HepG2 (cell line): Measurements from ENCODE around the gene SPACA6. TPM values are rescaled to one million over a fixed set of nuclear protein-coding genes. Genes with fewer than 3 reads are reported as not detected.

Experiments used
- ATAC-seq: fragments of 200-7000 bp; cut with Tn5 transposase; 3 replicates; pipeline ENCODE4 v1.9.1; 2020; ENCODE audit warnings: mild to moderate bottlenecking, moderate library complexity
- BruUV-seq: library from RNA; stranded (reverse); fragments of 400-500 nt; replicated peaks from 2 replicates; lab custom pipeline; 2021; lab: Mats Ljungman, UMichigan
- CTCF ChIA-PET: fragments of 300-600 bp; formaldehyde crosslinking; extraction: SDS; loops from one replicate; lab custom pipeline; 2021; ENCODE audit warnings: low total read pairs, inconsistent platforms, low intra/inter-chr PET ratio; lab: Yijun Ruan, JAX
- POLR2A ChIA-PET: fragments of 350-600 bp; sonication (Branson Sonifier 250); formaldehyde crosslinking; loops from one replicate; lab custom pipeline; 2020; ENCODE audit warnings: antibody characterized with exemption, inconsistent platforms; lab: Yijun Ruan, JAX
- DNase-seq: peaks from one replicate; pipeline ENCODE4 v3.0.0-alpha.2; 2015; ENCODE audit warnings: low spot score
- FAIRE-seq: peaks from 3 replicates; lab custom pipeline; 2011; peaks lifted over from hg19 to GRCh38; lab: Jason Lieb, UNC
- H2AFZ ChIP-seq: one replicate; pipeline ENCODE4 v1.6.1; 2011; ENCODE audit warnings: low read length, inconsistent platforms
- H3K27ac ChIP-seq: fragments of 300-600 bp; 3 replicates; pipeline ENCODE4 v1.8.0; 2011; ENCODE audit warnings: mixed run types, mild to moderate bottlenecking, mixed read lengths, low read length, inconsistent platforms; ENCODE audit not compliant: insufficient read depth; ENCODE audit errors: extremely low read length
- H3K27me3 ChIP-seq, 2 experiments: fragments of 200-600 bp in 1 of 2; 2 replicates in 1 of 2; 3 replicates in 1 of 2; pipeline versions ENCODE4 v1.6.0 to v1.8.0; 2011; ENCODE audit warnings: low read length in 2 of 2, mild to moderate bottlenecking in 2 of 2, moderate library complexity in 2 of 2, inconsistent platforms in 1 of 2; ENCODE audit not compliant: insufficient read depth in 2 of 2, control insufficient read depth in 1 of 2
- H3K36me3 ChIP-seq, 2 experiments: fragments of 200-600 bp in 1 of 2; replicated peaks in 1 of 2; 2 replicates in 1 of 2; 3 replicates in 1 of 2; pipeline versions ENCODE4 v1.5.1 to v1.8.0; 2011; ENCODE audit warnings: low read length in 2 of 2, inconsistent platforms in 1 of 2; ENCODE audit not compliant: insufficient read depth in 2 of 2, control insufficient read depth in 1 of 2
- H3K4me1 ChIP-seq: 2 replicates; pipeline ENCODE4 v1.5.1; 2012; ENCODE audit warnings: low read length, inconsistent platforms; ENCODE audit not compliant: insufficient read depth
- H3K4me2 ChIP-seq: 2 replicates; pipeline ENCODE4 v1.6.0; 2011; ENCODE audit warnings: low read depth, low read length, inconsistent platforms
- H3K4me3 ChIP-seq, 3 experiments: fragments of 200-600 bp in 1 of 3; sonication (generic), shearing (Covaris generic) in 1 of 3; replicated peaks in 1 of 3; 2 replicates each; pipeline ENCODE4 v1.5.1; 2011 to 2016; ENCODE audit warnings: low read length in 3 of 3, inconsistent platforms in 2 of 3, low read depth in 2 of 3, mild to moderate bottlenecking in 2 of 3, control low read depth in 1 of 3, mixed read lengths in 1 of 3; ENCODE audit not compliant: insufficient read depth in 1 of 3
- H3K79me2 ChIP-seq: one replicate; pipeline ENCODE4 v1.6.1; 2011; ENCODE audit warnings: low read length, inconsistent platforms; ENCODE audit not compliant: insufficient read depth
- H3K9ac ChIP-seq: 2 replicates; pipeline ENCODE4 v1.6.0; 2011; ENCODE audit warnings: mild to moderate bottlenecking, low read depth, low read length, inconsistent platforms; ENCODE audit not compliant: insufficient read depth
- H3K9me3 ChIP-seq: 2 replicates; pipeline ENCODE4 v1.5.1; 2012; ENCODE audit warnings: mild to moderate bottlenecking, low read length
- H4K20me1 ChIP-seq: 2 replicates; pipeline ENCODE4 v1.6.0; 2011; ENCODE audit warnings: inconsistent platforms, mild to moderate bottlenecking, low read length, moderate library complexity; ENCODE audit not compliant: insufficient read depth
- GZF1 ChIP-seq: sonication (generic); formaldehyde crosslinking; IDR thresholded peaks from 2 replicates; pipeline ENCODE4 v1.5.1; 2020; ENCODE audit warnings: mild to moderate bottlenecking, missing genetic modification reagents
- NFYB ChIP-seq: sonication (generic); formaldehyde crosslinking; IDR thresholded peaks from 2 replicates; pipeline ENCODE4 v1.4.0; 2020; ENCODE audit warnings: missing genetic modification reagents
- PRMT3 ChIP-seq: sonication (generic); formaldehyde crosslinking; IDR thresholded peaks from 2 replicates; pipeline ENCODE4 v1.8.1; 2022; ENCODE audit warnings: low read depth, mild to moderate bottlenecking, moderate library complexity, missing genetic modification reagents, borderline replicate concordance
- TGIF2 ChIP-seq: IDR thresholded peaks from 2 replicates; pipeline ENCODE4 v1.6.1; 2016; ENCODE audit warnings: control low read depth, missing compliant biosample characterization
- ZNF432 ChIP-seq: sonication (generic); formaldehyde crosslinking; IDR thresholded peaks from 2 replicates; pipeline ENCODE4 v1.5.0; 2020; ENCODE audit warnings: missing genetic modification reagents, mild to moderate bottlenecking, borderline replicate concordance
- ZNF460 ChIP-seq: sonication (generic); formaldehyde crosslinking; IDR thresholded peaks from 2 replicates; pipeline ENCODE4 v1.5.1; 2020; ENCODE audit warnings: missing genetic modification reagents, mild to moderate bottlenecking, borderline replicate concordance
- ZNF674 ChIP-seq: sonication (generic); formaldehyde crosslinking; IDR thresholded peaks from 2 replicates; pipeline ENCODE4 v1.5.0; 2020; ENCODE audit warnings: low read depth, mild to moderate bottlenecking, missing genetic modification reagents
- ZNF878 ChIP-seq: sonication (generic); formaldehyde crosslinking; IDR thresholded peaks from 2 replicates; pipeline ENCODE4 v1.8.1; 2023; ENCODE audit warnings: mild to moderate bottlenecking, missing genetic modification reagents, moderate library complexity
- ZSCAN20 ChIP-seq: sonication (generic); formaldehyde crosslinking; IDR thresholded peaks from 2 replicates; pipeline ENCODE4 v1.4.0; 2020; ENCODE audit warnings: missing genetic modification reagents, mild to moderate bottlenecking, borderline replicate concordance
- WGBS: methylation state at CpG from one replicate; pipeline ENCODE4 v1.1.6; 2017; ENCODE audit warnings: low lambda C conversion rate; 5-methylcytosine and 5-hydroxymethylcytosine counted together
- in situ Hi-C: cut with HindIII; loops from 2 replicates; pipeline ENCODE4 v1.10.0; 2017; ENCODE audit warnings: low pct_unique_long_range_greater_than_20kb; ENCODE audit not compliant: extremely low pct_ligation_motif_present
- intact Hi-C: fragments of 100-400 bp; cut with micrococcal nuclease; formaldehyde crosslinking; loops from one replicate; pipeline ENCODE4 v1.10.0; 2022; ENCODE audit not compliant: unreplicated experiment
- polyA plus RNA-seq, 8 experiments: library from polyadenylated mRNA; depleted of rRNA in 3 of 8; stranded (reverse) in 7 of 8; unstranded in 1 of 8; fragments of >200 nt; fragmentation: Illumina TruSeq in 4 of 8; extraction: Trizol in 4 of 8; gene quantifications; 2 replicates each; pipeline versions ENCODE4 v1.2.1 to v1.2.3, GENCODE V29; 2011 to 2016; ENCODE audit warnings: low read depth in 4 of 8, missing spikeins in 1 of 8, mixed read lengths in 1 of 8; ENCODE audit not compliant: insufficient read depth in 1 of 8
- total RNA-seq, 5 experiments: library from RNA; depleted of rRNA; stranded (reverse); fragments of >200 nt; fragmentation: Illumina TruSeq; extraction: Trizol; gene quantifications; 2 replicates each; pipeline ENCODE4 v1.2.3, GENCODE V29; 2016; ENCODE audit warnings: low read depth in 1 of 5
- TF ChIP-seq, protein P1 (sequence below): sonication (generic); formaldehyde crosslinking; IDR thresholded peaks from 2 replicates; pipeline ENCODE4 v1.4.0; 2020; ENCODE audit warnings: missing genetic modification reagents
- TF ChIP-seq, protein P2 (sequence below), 2 experiments: fragments of 450-650 bp in 1 of 2; sonication (generic) in 1 of 2; formaldehyde crosslinking; IDR thresholded peaks; 2 replicates each; pipeline versions ENCODE4 v1.5.0 to v1.8.0; 2020 to 2022; ENCODE audit warnings: mild to moderate bottlenecking in 1 of 2, missing genetic modification reagents in 1 of 2

The SPACA6 gene
- total and polyA plus RNA-seq, 2 of the 13 experiments (the other 11 are each of a cell fraction or from before 2014, with no cell fraction given) = 1.4 to 2.2 TPM

DNA sequence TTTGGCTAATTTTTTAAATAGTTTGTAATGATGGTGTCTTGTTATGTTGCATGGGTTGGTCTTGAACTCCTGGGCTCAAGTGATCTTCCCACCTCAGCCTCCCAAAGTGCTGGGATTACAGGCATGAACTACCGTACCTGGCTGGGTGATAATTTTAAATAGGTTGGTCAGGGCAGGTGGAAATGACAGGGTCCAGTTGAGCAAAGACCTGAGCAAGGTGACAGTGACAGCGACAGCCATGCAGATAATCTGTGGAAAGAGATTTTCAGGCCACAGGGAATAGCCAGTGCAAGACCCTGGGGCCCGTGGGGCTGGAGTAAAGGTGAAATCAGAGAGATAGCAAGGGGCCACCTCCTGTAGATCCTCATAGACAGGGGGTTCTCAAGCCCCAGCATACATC, 3.5 kb downstream of the SPACA6 start:
- no TSS peak for BruUV-seq
- no peak for DNase-seq
- Histone ChIP-seq H2AFZ (no peak overlapping the region), H3K4me1 (peaks cover 8% of the 10 kb centered on the region; the same call in 1 of the 2 replicates), H3K27ac (no peak overlapping the region), H3K9ac (no peak overlapping the region), H3K4me2 (no peak overlapping the region), H3K27me3 (no peaks in the 10 kb centered on the region), H4K20me1 (peaks cover 15% of the 10 kb centered on the region; the same call in 1 of the 2 replicates), H3K36me3 (peaks cover 4 to 6% of the 10 kb centered on the region in 2 experiments; a peak in 1 of 5 replicates), H3K9me3 (no peaks in the 10 kb centered on the region), H3K4me3 (no peak overlapping the region), H3K79me2 (no peaks in the 10 kb centered on the region)
- ATAC-seq = no peak
- POLR2A ChIA-PET = interaction anchor here (0.6 kb wide), 1 partner anchor 49 kb away, joined by 3 read pairs; no protein-coding TSS in a partner anchor
- no peak for FAIRE-seq
- CTCF ChIA-PET = no interaction called here
- WGBS = 59% methylated on average over 3 of the region's 3 CpGs
- intact Hi-C loops (no loop called here), in situ Hi-C loops (no loop called here)
- TF ChIP-seq NFYB = no peak
- no peak for TF ChIP-seq PRMT3 (CRISPR knock-in tag)
- TF ChIP-seq TGIF2 = no peak
- TF ChIP-seq ZNF878 (CRISPR knock-in tag) = no peak
- no peak for TF ChIP-seq ZNF432
- TF ChIP-seq, protein P1, sequence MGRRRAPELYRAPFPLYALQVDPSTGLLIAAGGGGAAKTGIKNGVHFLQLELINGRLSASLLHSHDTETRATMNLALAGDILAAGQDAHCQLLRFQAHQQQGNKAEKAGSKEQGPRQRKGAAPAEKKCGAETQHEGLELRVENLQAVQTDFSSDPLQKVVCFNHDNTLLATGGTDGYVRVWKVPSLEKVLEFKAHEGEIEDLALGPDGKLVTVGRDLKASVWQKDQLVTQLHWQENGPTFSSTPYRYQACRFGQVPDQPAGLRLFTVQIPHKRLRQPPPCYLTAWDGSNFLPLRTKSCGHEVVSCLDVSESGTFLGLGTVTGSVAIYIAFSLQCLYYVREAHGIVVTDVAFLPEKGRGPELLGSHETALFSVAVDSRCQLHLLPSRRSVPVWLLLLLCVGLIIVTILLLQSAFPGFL = no peak
- TF ChIP-seq ZSCAN20 = no peak
- TF ChIP-seq ZNF460 (CRISPR knock-in tag) = no peak
- TF ChIP-seq, protein P2, sequence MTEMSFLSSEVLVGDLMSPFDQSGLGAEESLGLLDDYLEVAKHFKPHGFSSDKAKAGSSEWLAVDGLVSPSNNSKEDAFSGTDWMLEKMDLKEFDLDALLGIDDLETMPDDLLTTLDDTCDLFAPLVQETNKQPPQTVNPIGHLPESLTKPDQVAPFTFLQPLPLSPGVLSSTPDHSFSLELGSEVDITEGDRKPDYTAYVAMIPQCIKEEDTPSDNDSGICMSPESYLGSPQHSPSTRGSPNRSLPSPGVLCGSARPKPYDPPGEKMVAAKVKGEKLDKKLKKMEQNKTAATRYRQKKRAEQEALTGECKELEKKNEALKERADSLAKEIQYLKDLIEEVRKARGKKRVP (CRISPR knock-in tag; IDR thresholded peaks at IDR 0.05) = no peak
- no peak for TF ChIP-seq ZNF674 (CRISPR knock-in tag)
- TF ChIP-seq GZF1 (CRISPR knock-in tag) = no peak
